Mesendoderm (in vitro differentiated cells): Measurements from ENCODE around the gene TEX26.

ENCODE experiments used
- DNase-seq: peaks from one replicate; pipeline ENCODE4 v3.0.0; 2013
- H2AK5ac ChIP-seq: 2 replicates; pipeline ENCODE4 v1.6.1; 2013; ENCODE audit warnings: low read length, inconsistent platforms
- H2BK120ac ChIP-seq: 2 replicates; pipeline ENCODE4 v1.6.1; 2013; ENCODE audit warnings: low read depth, mild to moderate bottlenecking, low read length, moderate library complexity, mixed read lengths
- H2BK15ac ChIP-seq: replicated peaks from 2 replicates; pipeline ENCODE4 v1.6.1; 2013; ENCODE audit warnings: low read depth, mild to moderate bottlenecking, moderate library complexity
- H2BK5ac ChIP-seq: 2 replicates; pipeline ENCODE4 v1.6.1; 2013; ENCODE audit warnings: low read length, inconsistent platforms
- H3K18ac ChIP-seq: 2 replicates; pipeline ENCODE4 v1.6.1; 2013; ENCODE audit warnings: mild to moderate bottlenecking, low read length, mixed read lengths
- H3K23ac ChIP-seq: one replicate; pipeline ENCODE4 v1.6.1; 2013; ENCODE audit warnings: low read length
- H3K27ac ChIP-seq: 2 replicates; pipeline ENCODE4 v1.5.1; 2013; ENCODE audit warnings: low read depth, mild to moderate bottlenecking, inconsistent platforms, low read length, moderate library complexity
- H3K27me3 ChIP-seq: 2 replicates; pipeline ENCODE4 v1.6.1; 2013; ENCODE audit warnings: low read length, control low read depth, mild to moderate bottlenecking, inconsistent platforms; ENCODE audit not compliant: insufficient read depth, poor library complexity
- H3K36me3 ChIP-seq: 2 replicates; pipeline ENCODE4 v1.6.1; 2013; ENCODE audit warnings: low read length, inconsistent platforms; ENCODE audit not compliant: control insufficient read depth, insufficient read depth
- H3K4ac ChIP-seq: one replicate; pipeline ENCODE4 v1.6.1; 2013; ENCODE audit warnings: low read depth, mild to moderate bottlenecking, low read length, moderate library complexity
- H3K4me1 ChIP-seq: 2 replicates; pipeline ENCODE4 v1.6.1; 2013; ENCODE audit warnings: low read depth, low read length, inconsistent platforms; ENCODE audit not compliant: control insufficient read depth
- H3K4me2 ChIP-seq: 2 replicates; pipeline ENCODE4 v1.6.1; 2013; ENCODE audit warnings: low read length
- H3K4me3 ChIP-seq: 2 replicates; pipeline ENCODE4 v1.5.1; 2013; ENCODE audit warnings: mild to moderate bottlenecking, low read length
- H3K56ac ChIP-seq: one replicate; pipeline ENCODE4 v1.6.1; 2013; ENCODE audit warnings: low read length
- H3K79me1 ChIP-seq: 2 replicates; pipeline ENCODE4 v1.6.1; 2013; ENCODE audit warnings: low read length, inconsistent platforms
- H3K79me2 ChIP-seq: 2 replicates; pipeline ENCODE4 v1.6.1; 2013; ENCODE audit warnings: mild to moderate bottlenecking, low read length; ENCODE audit not compliant: control insufficient read depth, insufficient read depth
- H3K9ac ChIP-seq: 2 replicates; pipeline ENCODE4 v1.6.1; 2013; ENCODE audit warnings: low read length, inconsistent platforms
- H4K5ac ChIP-seq: one replicate; pipeline ENCODE4 v1.6.1; 2013; ENCODE audit warnings: low read length
- H4K8ac ChIP-seq: one replicate; pipeline ENCODE4 v1.6.1; 2013; ENCODE audit warnings: low read depth, mild to moderate bottlenecking, control low read depth, low read length, moderate library complexity
- WGBS: extraction: QIAGEN DNeasy Blood & Tissue Kit; methylation state at CpG from one replicate; pipeline ENCODE4 v1.1.7; 2013; ENCODE audit warnings: low lambda C conversion rate, missing lambda C conversion rate; ENCODE audit not compliant: insufficient coverage; ENCODE audit errors: extremely low coverage; 5-methylcytosine and 5-hydroxymethylcytosine counted together

The TEX26 gene

DNA sequence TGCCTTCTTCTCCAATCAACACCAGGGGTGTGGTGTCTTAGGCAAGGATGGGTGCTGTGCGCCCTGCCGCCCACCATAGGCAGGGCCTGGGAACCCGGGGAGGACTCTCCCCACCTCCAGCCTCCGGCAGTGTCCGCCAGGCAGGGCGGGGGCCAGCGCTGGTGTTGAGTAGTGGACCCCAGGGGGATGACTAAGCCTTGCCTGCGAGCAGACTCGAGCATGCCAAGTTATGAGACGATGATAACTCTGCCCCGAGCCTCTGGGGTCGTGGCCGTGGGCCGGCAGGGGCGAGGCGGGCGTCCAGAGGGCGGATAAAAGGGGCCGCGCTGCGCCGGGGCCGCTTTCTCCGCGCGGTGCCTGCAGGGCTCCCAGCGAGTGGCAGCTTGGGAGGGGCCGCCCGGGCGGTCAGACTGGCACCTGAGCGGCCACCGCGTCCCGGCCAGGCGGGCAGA is 26.5 kb upstream of the TEX26 start, which contains the start of gene MEDAG:
Gene MEDAG, plus strand, starts transcription at position 340 of the 452 bp plus-strand sequence. CDS start 245 bp downstream, outside the sequence.
- Histone ChIP-seq H2BK5ac (no peak within 1 kb of the TSS), H3K4me3 (no peak within 1 kb of the TSS), H3K56ac (peak within 1 kb of the TSS; percentile 67), H3K79me2 (no peaks in the 10 kb centered on the region), H2BK120ac (no peak within 1 kb of the TSS), H4K5ac (no peak within 1 kb of the TSS), H4K8ac (no peak within 1 kb of the TSS), H3K23ac (no peak within 1 kb of the TSS), H3K36me3 (no peaks in the 10 kb centered on the region), H3K4me1 (no peaks in the 10 kb centered on the region), H3K18ac (no peak within 1 kb of the TSS), H2BK15ac (no peak within 1 kb of the TSS), H3K4ac (no peak within 1 kb of the TSS), H3K27ac (no peak within 1 kb of the TSS), H3K4me2 (peak within 1 kb of the TSS; percentile 4), H3K9ac (peak within 1 kb of the TSS; percentile 12), H2AK5ac (no peak within 1 kb of the TSS), H3K27me3 (peaks cover 5% of the 10 kb centered on the region), H3K79me1 (no peaks in the 10 kb centered on the region)
- WGBS = no CpG with 5 or more reads among the region's 35 CpGs
- DNase-seq = no peak

DNA sequence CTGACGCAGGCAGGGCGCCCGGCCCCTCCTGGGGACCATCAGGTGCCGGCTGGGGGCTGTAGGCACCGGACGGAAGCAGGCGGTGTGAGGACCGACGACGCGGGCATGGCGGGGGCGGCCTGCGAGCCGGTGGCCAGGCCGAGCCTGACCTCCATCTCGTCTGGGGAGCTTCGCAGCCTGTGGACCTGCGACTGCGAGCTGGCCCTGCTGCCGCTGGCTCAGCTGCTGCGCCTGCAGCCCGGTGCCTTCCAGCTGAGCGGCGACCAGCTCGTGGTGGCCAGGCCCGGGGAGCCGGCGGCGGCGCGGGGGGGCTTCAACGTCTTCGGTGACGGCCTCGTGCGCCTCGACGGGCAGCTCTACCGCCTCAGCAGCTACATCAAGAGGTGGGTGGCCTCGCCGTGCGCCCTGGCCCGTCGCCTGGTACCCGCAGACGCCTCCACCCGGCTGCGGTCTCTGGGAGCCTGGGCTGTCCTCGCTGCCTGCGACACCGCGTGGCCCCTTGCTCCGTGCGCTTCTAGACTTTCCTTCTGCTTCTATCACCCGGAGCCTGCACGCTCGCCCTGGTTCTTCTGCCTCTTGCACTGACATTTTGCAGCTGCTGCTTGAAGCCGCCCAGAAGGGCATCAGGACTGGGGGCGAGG is 25.9 kb upstream of the TEX26 start:
- H3K23ac ChIP-seq = no peak overlapping the region
- no peak overlapping the region for H2AK5ac ChIP-seq
- H3K4me2 ChIP-seq = peak overlapping the region; percentile 4
- H3K4me1 ChIP-seq = no peaks in the 10 kb centered on the region
- no peak overlapping the region for H3K18ac ChIP-seq
- H2BK15ac ChIP-seq = no peak overlapping the region
- H3K27ac ChIP-seq = no peak overlapping the region
- H3K27me3 ChIP-seq = peaks cover 5% of the 10 kb centered on the region
- no peaks in the 10 kb centered on the region for H3K79me1 ChIP-seq
- no peak overlapping the region for H4K5ac ChIP-seq
- no peak overlapping the region for H3K4ac ChIP-seq
- H3K36me3 ChIP-seq = no peaks in the 10 kb centered on the region
- DNase-seq = peak; percentile 46
- peak overlapping the region; percentile 67 for H3K56ac ChIP-seq
- H3K9ac ChIP-seq = peak overlapping the region; percentile 12
- no peak overlapping the region for H3K4me3 ChIP-seq
- H3K79me2 ChIP-seq = no peaks in the 10 kb centered on the region
- H2BK120ac ChIP-seq = no peak overlapping the region
- no CpG with 5 or more reads among the region's 60 CpGs for WGBS
- no peak overlapping the region for H4K8ac ChIP-seq
- no peak overlapping the region for H2BK5ac ChIP-seq

DNA sequence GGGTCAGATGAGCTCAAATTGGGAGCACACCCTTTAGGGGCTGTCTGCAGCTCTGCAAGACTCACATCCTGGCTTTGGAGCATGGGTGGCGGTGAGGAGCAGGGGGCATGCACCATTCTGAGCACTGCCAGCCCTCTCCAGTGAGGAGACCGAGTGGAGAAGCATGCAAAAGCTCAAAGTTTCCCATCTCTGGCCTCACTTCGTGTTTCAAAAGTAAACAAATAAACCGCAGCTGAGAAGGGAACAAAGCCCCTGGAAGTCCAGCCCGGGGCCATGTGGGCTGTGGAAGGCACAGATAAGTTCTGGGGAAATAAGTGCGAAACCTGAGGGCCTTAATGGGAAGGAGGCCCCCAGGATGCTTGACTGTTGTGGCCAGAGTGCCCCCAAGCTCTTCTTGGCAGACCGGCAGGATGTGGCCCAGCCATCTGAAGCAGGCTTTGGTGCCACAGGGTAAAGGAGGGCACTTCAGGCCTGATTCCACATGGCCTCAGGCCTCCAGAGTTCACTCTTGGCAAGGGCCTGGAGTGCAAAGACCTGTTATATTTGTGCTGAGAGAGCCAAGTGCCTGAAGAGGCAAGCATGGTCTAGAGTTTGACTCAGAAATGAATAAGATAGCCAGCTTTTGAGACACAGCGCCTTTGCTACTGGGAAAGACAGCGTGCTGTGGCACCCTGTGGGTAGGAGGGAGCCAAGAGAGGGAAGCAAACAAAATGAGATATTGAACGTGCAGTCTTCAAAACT is 25.2 kb upstream of the TEX26 start:
- no peak overlapping the region for H2BK5ac ChIP-seq
- no peak overlapping the region for H3K9ac ChIP-seq
- H2BK120ac ChIP-seq = no peak overlapping the region
- DNase-seq = peak; percentile 25
- no peak overlapping the region for H3K18ac ChIP-seq
- no peak overlapping the region for H3K27ac ChIP-seq
- H3K4ac ChIP-seq = no peak overlapping the region
- no peak overlapping the region for H3K4me2 ChIP-seq
- no peak overlapping the region for H2BK15ac ChIP-seq
- H4K5ac ChIP-seq = no peak overlapping the region
- H3K27me3 ChIP-seq = peaks cover 5% of the 10 kb centered on the region
- peak overlapping the region; percentile 38 for H3K56ac ChIP-seq
- H4K8ac ChIP-seq = no peak overlapping the region
- no CpG with 5 or more reads among the region's 10 CpGs for WGBS
- H3K4me1 ChIP-seq = no peaks in the 10 kb centered on the region
- no peak overlapping the region for H3K4me3 ChIP-seq
- no peaks in the 10 kb centered on the region for H3K79me2 ChIP-seq
- H3K23ac ChIP-seq = no peak overlapping the region
- no peaks in the 10 kb centered on the region for H3K79me1 ChIP-seq
- H2AK5ac ChIP-seq = no peak overlapping the region
- H3K36me3 ChIP-seq = no peaks in the 10 kb centered on the region

DNA sequence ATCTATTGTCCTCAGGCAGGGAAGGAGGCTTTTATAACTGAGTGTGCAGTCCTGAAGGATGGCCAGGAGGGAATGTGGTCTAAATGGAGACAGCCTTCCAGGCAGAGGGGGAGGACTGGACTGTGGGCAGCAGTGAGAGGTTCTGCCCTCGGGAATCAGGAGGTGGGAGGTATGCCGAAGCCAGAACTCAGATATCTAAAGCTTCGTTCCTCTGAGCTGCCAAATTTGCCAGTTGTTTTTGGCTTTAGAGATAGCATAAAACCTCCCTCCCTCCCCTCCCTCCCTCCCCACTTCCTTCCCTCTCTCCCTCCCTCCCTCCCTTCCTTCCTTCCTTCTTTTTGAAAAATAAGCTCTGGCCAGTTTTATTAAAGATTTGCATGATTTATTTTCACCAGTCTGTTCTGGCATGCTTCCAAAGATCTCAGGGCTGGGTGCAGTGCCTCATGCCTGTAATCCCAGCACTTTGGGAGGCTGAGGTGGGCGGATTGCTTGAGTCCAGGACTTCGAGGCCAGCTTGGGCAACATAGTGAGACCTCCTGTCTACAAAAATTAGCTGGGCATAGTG is 24.0 kb upstream of the TEX26 start:
- Histone ChIP-seq H3K4me2 (no peak overlapping the region), H3K79me2 (no peaks in the 10 kb centered on the region), H3K27ac (no peak overlapping the region), H2BK15ac (no peak overlapping the region), H3K79me1 (no peaks in the 10 kb centered on the region), H2AK5ac (no peak overlapping the region), H3K9ac (no peak overlapping the region), H3K4ac (no peak overlapping the region), H2BK120ac (no peak overlapping the region), H2BK5ac (no peak overlapping the region), H3K56ac (no peak overlapping the region), H3K4me1 (no peaks in the 10 kb centered on the region), H3K18ac (no peak overlapping the region), H3K36me3 (no peaks in the 10 kb centered on the region), H3K4me3 (no peak overlapping the region), H4K8ac (no peak overlapping the region), H3K23ac (no peak overlapping the region), H3K27me3 (peaks cover 5% of the 10 kb centered on the region), H4K5ac (no peak overlapping the region)
- DNase-seq = no peak
- no CpG with 5 or more reads among the region's 5 CpGs for WGBS

DNA sequence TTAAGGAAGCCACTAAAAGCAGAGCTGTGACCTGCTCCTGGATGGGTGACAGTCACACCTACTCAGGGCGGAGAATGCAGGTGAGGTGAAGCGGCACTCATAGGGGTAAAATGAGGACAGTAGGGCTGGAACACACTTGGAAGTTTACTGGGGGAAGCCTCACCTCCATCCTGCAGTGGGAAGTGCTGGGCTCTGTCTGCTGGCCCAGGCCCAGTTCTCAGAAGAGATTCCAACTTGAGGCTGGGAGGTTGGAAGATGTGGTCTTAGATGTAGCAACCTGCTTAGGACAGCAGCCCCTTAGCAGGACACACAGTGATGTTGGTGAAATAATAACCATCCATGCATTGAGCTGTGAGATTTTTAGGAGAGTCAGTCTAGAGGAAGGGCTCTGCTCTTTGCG is 21.8 kb upstream of the TEX26 start:
- H3K4me3 ChIP-seq = no peak overlapping the region

More for the DNA sequence above, 21.8 kb upstream of the TEX26 start:
- Histone ChIP-seq H3K4me1 (no peaks in the 10 kb centered on the region), H3K23ac (no peak overlapping the region), H2BK120ac (no peak overlapping the region), H3K56ac (no peak overlapping the region), H3K9ac (no peak overlapping the region), H3K36me3 (no peaks in the 10 kb centered on the region), H4K5ac (no peak overlapping the region), H3K4me2 (no peak overlapping the region), H3K79me1 (no peaks in the 10 kb centered on the region), H3K18ac (no peak overlapping the region), H3K4ac (no peak overlapping the region), H3K27me3 (peaks cover 3% of the 10 kb centered on the region), H2BK5ac (no peak overlapping the region), H3K79me2 (no peaks in the 10 kb centered on the region), H2BK15ac (no peak overlapping the region), H3K27ac (no peak overlapping the region), H4K8ac (no peak overlapping the region), H2AK5ac (no peak overlapping the region)
- no CpG with 5 or more reads among the region's 3 CpGs for WGBS
- no peak for DNase-seq
